K562 (cell line): Measurements from ENCODE around the gene DNASE2. TPM values are rescaled to one million over a fixed set of nuclear protein-coding genes. Genes with fewer than 3 reads are reported as not detected.
A peak's percentile ranks its signal among the peaks of the same experiment; 100 is the strongest.

ENCODE experiments used
- ATAC-seq: fragments of 200-7000 bp; cut with Tn5 transposase; 3 replicates; pipeline ENCODE4 v1.9.1; 2020; ENCODE audit warnings: moderate library complexity
- BruUV-seq: library from RNA; stranded (reverse); fragments of 400-500 nt; replicated peaks from 2 replicates; lab custom pipeline; 2021; lab: Mats Ljungman, UMichigan
- CTCF ChIA-PET: fragments of 300-600 bp; formaldehyde crosslinking; extraction: SDS; loops from one replicate; lab custom pipeline; 2021; ENCODE audit warnings: low intra/inter-chr PET ratio; lab: Yijun Ruan, JAX
- POLR2A ChIA-PET: fragments of 300-600, 350-650 bp; sonication (Branson Sonifier 250); formaldehyde crosslinking; extraction: SDS; loops from one replicate; lab custom pipeline; 2021; ENCODE audit warnings: antibody characterized with exemption, inconsistent platforms; lab: Yijun Ruan, JAX
- DNase-seq, 4 experiments: peaks; one replicate each; pipeline versions ENCODE4 v3.0.0 to v3.0.0-alpha.2; 2011 to 2018; ENCODE audit warnings: low spot score in 3 of 4, mixed read lengths in 3 of 4; ENCODE audit errors: extremely low read depth in 1 of 4
- FAIRE-seq: peaks from 2 replicates; lab custom pipeline; 2011; peaks lifted over from hg19 to GRCh38; lab: Jason Lieb, UNC
- H2AFZ ChIP-seq: 2 replicates; pipeline ENCODE4 v1.6.0; 2011; ENCODE audit warnings: low read depth, low read length, control low read depth, inconsistent platforms
- H3K27ac ChIP-seq: fragments of 200-600 bp; 3 replicates; pipeline ENCODE4 v1.8.0; 2011; ENCODE audit warnings: low read depth, mild to moderate bottlenecking, control low read depth, inconsistent platforms, low read length, moderate library complexity, mixed read lengths; ENCODE audit errors: extremely low read depth
- H3K27me3 ChIP-seq, 2 experiments: fragments of 300-600 bp in 1 of 2; 2 replicates in 1 of 2; 3 replicates in 1 of 2; pipeline versions ENCODE4 v1.6.0 to v1.8.0; 2011; ENCODE audit warnings: inconsistent platforms in 2 of 2, low read length in 2 of 2, mild to moderate bottlenecking in 1 of 2, mixed read lengths in 1 of 2, moderate library complexity in 1 of 2; ENCODE audit not compliant: control insufficient read depth in 2 of 2, insufficient read depth in 2 of 2
- H3K36me3 ChIP-seq: fragments of 300-600 bp; 3 replicates; pipeline ENCODE4 v1.8.0; 2011; ENCODE audit warnings: mild to moderate bottlenecking, low read length, inconsistent platforms; ENCODE audit not compliant: control insufficient read depth, insufficient read depth
- H3K4me1 ChIP-seq, 2 experiments: fragments of 200-600 bp in 1 of 2; replicated peaks in 1 of 2; 2 replicates in 1 of 2; 3 replicates in 1 of 2; pipeline versions ENCODE4 v1.5.1 to v1.8.0; 2011; ENCODE audit warnings: inconsistent platforms in 2 of 2, low read length in 2 of 2, mild to moderate bottlenecking in 1 of 2, mixed read lengths in 1 of 2, moderate library complexity in 1 of 2; ENCODE audit not compliant: control insufficient read depth in 2 of 2, insufficient read depth in 2 of 2
- H3K4me2 ChIP-seq: 2 replicates; pipeline ENCODE4 v1.6.1; 2011; ENCODE audit warnings: low read length, control low read depth, inconsistent platforms, mixed read lengths; ENCODE audit not compliant: insufficient read depth
- H3K4me3 ChIP-seq: fragments of 200-600 bp; sonication (generic), shearing (Covaris generic); 2 replicates; pipeline ENCODE4 v1.5.1; 2016; ENCODE audit warnings: control low read depth, inconsistent platforms
- H3K79me2 ChIP-seq: fragments of 200-600 bp; 3 replicates; pipeline ENCODE4 v1.8.0; 2011; ENCODE audit warnings: low read length, inconsistent platforms; ENCODE audit not compliant: control insufficient read depth, insufficient read depth
- H3K9ac ChIP-seq, 2 experiments: 2 replicates each; pipeline versions ENCODE4 v1.6.0 to v1.6.1; 2011; ENCODE audit warnings: low read depth in 2 of 2, low read length in 2 of 2, control low read depth in 1 of 2, inconsistent platforms in 1 of 2, mild to moderate bottlenecking in 1 of 2, mixed read lengths in 1 of 2; ENCODE audit not compliant: insufficient read depth in 1 of 2
- H3K9me1 ChIP-seq: one replicate; pipeline ENCODE4 v1.6.0; 2011; ENCODE audit warnings: inconsistent platforms, mild to moderate bottlenecking, low read length, moderate library complexity; ENCODE audit not compliant: control insufficient read depth, insufficient read depth
- H3K9me3 ChIP-seq: replicated peaks from 2 replicates; pipeline ENCODE4 v1.5.1; 2011; ENCODE audit warnings: low read depth, low read length, inconsistent platforms; ENCODE audit not compliant: control insufficient read depth, insufficient read depth
- H4K20me1 ChIP-seq: replicated peaks from 2 replicates; pipeline ENCODE4 v1.6.1; 2011; ENCODE audit warnings: low read length, inconsistent platforms, mixed read lengths; ENCODE audit not compliant: control insufficient read depth, insufficient read depth
- CREM ChIP-seq: IDR thresholded peaks from 2 replicates; pipeline ENCODE4 v1.6.1; 2014; ENCODE audit warnings: antibody characterized with exemption, low read depth
- GATAD2B ChIP-seq: fragments of 450-650 bp; IDR thresholded peaks from 2 replicates; pipeline ENCODE4 v1.6.1; 2017; ENCODE audit warnings: mild to moderate bottlenecking, borderline replicate concordance
- JUND ChIP-seq, 2 experiments: IDR thresholded peaks; 2 replicates in 1 of 2; 3 replicates in 1 of 2; pipeline ENCODE4 v1.6.1; 2011; ENCODE audit warnings: borderline replicate concordance in 2 of 2, low read depth in 2 of 2, low read length in 2 of 2, improper control_type of control experiment in 1 of 2, missing biosample characterization in 1 of 2, missing genetic modification characterization in 1 of 2, missing genetic modification reagents in 1 of 2
- MTA3 ChIP-seq: fragments of 450-650 bp; formaldehyde crosslinking; IDR thresholded peaks from 2 replicates; pipeline ENCODE4 v1.6.1; 2017; ENCODE audit warnings: mild to moderate bottlenecking, borderline replicate concordance
- MYNN ChIP-seq, 2 experiments: sonication (generic); formaldehyde crosslinking in 1 of 2; IDR thresholded peaks; 2 replicates each; pipeline versions ENCODE4 v1.5.0 to v1.6.1; 2016 to 2020; ENCODE audit warnings: antibody characterized with exemption in 1 of 2, missing genetic modification reagents in 1 of 2
- NCOA2 ChIP-seq, 2 experiments: fragments of 450-650 bp; IDR thresholded peaks; 2 replicates each; pipeline ENCODE4 v1.6.1; 2018; ENCODE audit warnings: mild to moderate bottlenecking in 2 of 2, moderate library complexity in 1 of 2; ENCODE audit not compliant: partially characterized antibody in 2 of 2
- POLR2AphosphoS5 ChIP-seq: IDR thresholded peaks from 2 replicates; pipeline ENCODE4 v1.6.1; 2011; ENCODE audit warnings: mild to moderate bottlenecking, low read depth, low read length, moderate library complexity; ENCODE audit not compliant: control insufficient read depth, insufficient read depth
- SAFB ChIP-seq: fragments of 200-400 bp; formaldehyde crosslinking; IDR thresholded peaks from 2 replicates; pipeline ENCODE4 v1.6.1; 2017; ENCODE audit warnings: low read depth, low read length, borderline replicate concordance
- ZNF12 ChIP-seq: sonication (generic); formaldehyde crosslinking; IDR thresholded peaks from 2 replicates; pipeline ENCODE4 v1.4.0; 2020; ENCODE audit warnings: mild to moderate bottlenecking, missing genetic modification reagents
- ZNF79 ChIP-seq: fragments of 250-450 bp; sonication (Bioruptor Pico); IDR thresholded peaks from 2 replicates; pipeline ENCODE4 v1.4.0; 2020; ENCODE audit warnings: low read depth, mild to moderate bottlenecking, moderate library complexity
- WGBS: fragments of 100-300 bp; shearing (Covaris generic); methylation state at CpG from one replicate; pipeline ENCODE4 v1.1.6; 2016; ENCODE audit warnings: low coverage, mixed read lengths; ENCODE audit not compliant: insufficient coverage; ENCODE audit errors: missing lambda C conversion rate; 5-methylcytosine and 5-hydroxymethylcytosine counted together
- in situ Hi-C: fragments of 300-500 bp; cut with MboI; formaldehyde crosslinking; loops from 4 replicates; pipeline ENCODE4 v1.15.0; 2018; ENCODE audit warnings: inconsistent platforms, mixed read lengths
- intact Hi-C: fragments of 100-400 bp; cut with micrococcal nuclease; formaldehyde crosslinking; loops from 2 replicates; pipeline ENCODE4 v1.14.2; 2022
- polyA plus RNA-seq, 8 experiments: library from polyadenylated mRNA; depleted of rRNA in 4 of 8; stranded (reverse) in 5 of 8; unstranded in 3 of 8; fragments of >200 nt; fragmentation: Nextera tagmentation in 2 of 8; fragmentation: Illumina TruSeq in 1 of 8; extraction: Ambion mirVana in 2 of 8; extraction: Trizol in 1 of 8; gene quantifications; 2 replicates each; pipeline versions ENCODE4 v1.2.1 to v1.2.3, GENCODE V29; 2011 to 2014; ENCODE audit warnings: inconsistent platforms in 1 of 8, missing spikeins in 1 of 8
- total RNA-seq, 7 experiments: library from RNA; depleted of rRNA in 6 of 7; stranded (reverse); fragments of >200 nt in 6 of 7; fragmentation: Illumina TruSeq in 2 of 7; extraction: Trizol in 2 of 7; gene quantifications; 2 replicates each; pipeline versions ENCODE4 v1.2.1 to v1.2.3, GENCODE V29; 2011 to 2021; ENCODE audit warnings: low replicate concordance in 1 of 7
- TF ChIP-seq, protein P1 (sequence below): fragments of 200-800 bp; sonication (Bioruptor generic); IDR thresholded peaks from 2 replicates; pipeline ENCODE4 v1.6.1; 2017; ENCODE audit warnings: missing genetic modification characterization, missing compliant biosample characterization
- TF ChIP-seq, protein P2 (sequence below): fragments of 250-450 bp; sonication (Bioruptor Pico); IDR thresholded peaks from 2 replicates; pipeline ENCODE4 v1.4.0; 2020; ENCODE audit warnings: mild to moderate bottlenecking, moderate library complexity, borderline replicate concordance

Gene DNASE2
- total and polyA plus RNA-seq, 9 of the 15 experiments (the other 6 are each of a cell fraction or from before 2014, with no cell fraction given): 4.4 to 27.0 (median 20.2) TPM

DNA sequence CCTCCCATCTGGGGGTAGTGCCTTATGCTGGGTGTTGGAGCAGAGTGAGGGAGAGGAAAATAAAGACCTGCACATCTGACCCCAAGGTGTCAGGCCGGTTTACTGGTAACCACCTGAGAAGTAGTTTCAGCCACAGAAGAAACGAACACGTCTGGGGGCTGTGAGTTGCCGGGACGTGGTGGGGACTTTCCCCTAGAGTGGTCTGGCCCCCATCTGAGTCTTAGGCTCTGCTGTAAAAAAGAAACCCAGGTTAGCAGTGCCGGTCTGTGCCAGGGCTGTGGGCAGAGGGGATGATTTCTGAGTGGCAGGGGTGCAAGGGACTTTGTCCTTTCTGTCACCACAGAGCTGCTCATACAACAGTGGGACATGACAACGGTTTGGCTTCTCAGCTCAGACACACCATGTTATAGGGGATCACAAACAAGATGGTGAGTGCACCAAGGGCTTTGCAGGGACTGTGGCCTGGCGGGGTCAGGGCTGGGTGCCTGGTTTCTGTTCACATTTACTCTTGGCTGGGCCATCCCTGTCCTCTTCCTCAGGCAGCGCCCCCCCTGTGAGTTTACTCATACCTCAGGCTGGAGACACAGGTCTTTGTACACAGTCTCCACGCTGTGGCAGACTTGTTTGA is 18.8 kb upstream of the DNASE2 start:
- Histone ChIP-seq H3K79me2 (no peaks in the 10 kb centered on the region), H3K27ac (no peak overlapping the region), H3K4me2 (no peak overlapping the region), H3K9me3 (no peaks in the 10 kb centered on the region), H3K9me1 (no peaks in the 10 kb centered on the region), H3K4me1 (peaks cover 0 to 15% of the 10 kb centered on the region in 2 experiments; a peak in 1 of 5 replicates), H3K36me3 (peaks cover 53% of the 10 kb centered on the region; the same call in 2 of the 3 replicates), H3K9ac (no peak overlapping the region), H4K20me1 (no peaks in the 10 kb centered on the region), H3K4me3 (no peak overlapping the region), H3K27me3 (no peaks in the 10 kb centered on the region), H2AFZ (no peak overlapping the region)
- FAIRE-seq: no peak
- no TSS peak for BruUV-seq
- POLR2A ChIA-PET: interaction anchor here (0.6 to 1.9 kb wide), 6 partner anchors 9 to 1652 kb away, joined by 3 to 11 read pairs (median 4); partner anchors contain the start of gene KLF1
- no peak for ATAC-seq
- intact Hi-C loops (no loop called here), in situ Hi-C loops (no loop called here)
- CTCF ChIA-PET: no interaction called here
- DNase-seq: peak in 1 of 4 experiments; percentile 9
- WGBS: 86% methylated on average over 10 of the region's 10 CpGs
- TF ChIP-seq, protein P1, sequence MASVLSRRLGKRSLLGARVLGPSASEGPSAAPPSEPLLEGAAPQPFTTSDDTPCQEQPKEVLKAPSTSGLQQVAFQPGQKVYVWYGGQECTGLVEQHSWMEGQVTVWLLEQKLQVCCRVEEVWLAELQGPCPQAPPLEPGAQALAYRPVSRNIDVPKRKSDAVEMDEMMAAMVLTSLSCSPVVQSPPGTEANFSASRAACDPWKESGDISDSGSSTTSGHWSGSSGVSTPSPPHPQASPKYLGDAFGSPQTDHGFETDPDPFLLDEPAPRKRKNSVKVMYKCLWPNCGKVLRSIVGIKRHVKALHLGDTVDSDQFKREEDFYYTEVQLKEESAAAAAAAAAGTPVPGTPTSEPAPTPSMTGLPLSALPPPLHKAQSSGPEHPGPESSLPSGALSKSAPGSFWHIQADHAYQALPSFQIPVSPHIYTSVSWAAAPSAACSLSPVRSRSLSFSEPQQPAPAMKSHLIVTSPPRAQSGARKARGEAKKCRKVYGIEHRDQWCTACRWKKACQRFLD (CRISPR knock-in tag): no peak
- TF ChIP-seq ZNF12 (CRISPR knock-in tag) (no peak), MYNN (IDR thresholded peaks at IDR 0.05) (no peak), MYNN (CRISPR knock-in tag; IDR thresholded peaks at IDR 0.05) (no peak), GATAD2B (no peak), ZNF79 (CRISPR knock-in tag) (no peak), MTA3 (no peak), NCOA2 (IDR thresholded peaks at IDR 0.05; ENCODE audit: partially characterized antibody in 2 of 2) (no peak), SAFB (no peak), CREM (no peak), JUND (IDR thresholded peaks at IDR 0.05; ENCODE audit: borderline replicate concordance, low read depth, low read length) (no peak), JUND (tag; IDR thresholded peaks at IDR 0.05; ENCODE audit: borderline replicate concordance, low read depth, low read length) (no peak), POLR2AphosphoS5 (no peak)
- TF ChIP-seq, protein P2, sequence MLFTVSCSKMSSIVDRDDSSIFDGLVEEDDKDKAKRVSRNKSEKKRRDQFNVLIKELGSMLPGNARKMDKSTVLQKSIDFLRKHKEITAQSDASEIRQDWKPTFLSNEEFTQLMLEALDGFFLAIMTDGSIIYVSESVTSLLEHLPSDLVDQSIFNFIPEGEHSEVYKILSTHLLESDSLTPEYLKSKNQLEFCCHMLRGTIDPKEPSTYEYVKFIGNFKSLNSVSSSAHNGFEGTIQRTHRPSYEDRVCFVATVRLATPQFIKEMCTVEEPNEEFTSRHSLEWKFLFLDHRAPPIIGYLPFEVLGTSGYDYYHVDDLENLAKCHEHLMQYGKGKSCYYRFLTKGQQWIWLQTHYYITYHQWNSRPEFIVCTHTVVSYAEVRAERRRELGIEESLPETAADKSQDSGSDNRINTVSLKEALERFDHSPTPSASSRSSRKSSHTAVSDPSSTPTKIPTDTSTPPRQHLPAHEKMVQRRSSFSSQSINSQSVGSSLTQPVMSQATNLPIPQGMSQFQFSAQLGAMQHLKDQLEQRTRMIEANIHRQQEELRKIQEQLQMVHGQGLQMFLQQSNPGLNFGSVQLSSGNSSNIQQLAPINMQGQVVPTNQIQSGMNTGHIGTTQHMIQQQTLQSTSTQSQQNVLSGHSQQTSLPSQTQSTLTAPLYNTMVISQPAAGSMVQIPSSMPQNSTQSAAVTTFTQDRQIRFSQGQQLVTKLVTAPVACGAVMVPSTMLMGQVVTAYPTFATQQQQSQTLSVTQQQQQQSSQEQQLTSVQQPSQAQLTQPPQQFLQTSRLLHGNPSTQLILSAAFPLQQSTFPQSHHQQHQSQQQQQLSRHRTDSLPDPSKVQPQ (CRISPR knock-in tag): no peak
